CD4-positive, alpha-beta T cell (primary cell): Measurements from ENCODE around the gene PDLIM4. TPM values are rescaled to one million over a fixed set of nuclear protein-coding genes. Genes with fewer than 3 reads are reported as not detected.

Experiments used
- ATAC-seq: fragments of 200-7000 bp; cut with Tn5 transposase; one replicate; pipeline ENCODE4 v1.10.0; 2022; ENCODE audit warnings: mild to moderate bottlenecking; ENCODE audit not compliant: poor library complexity
- CTCF ChIA-PET: fragments of 350-600 bp; sonication (Branson Sonifier 250); formaldehyde crosslinking; loops from one replicate; lab custom pipeline; 2021; ENCODE audit warnings: antibody characterized with exemption, inconsistent platforms; lab: Charles Lee
- POLR2A ChIA-PET: fragments of 350-600 bp; sonication (Branson Sonifier 250); formaldehyde crosslinking; loops from one replicate; lab custom pipeline; 2021; ENCODE audit warnings: antibody characterized with exemption, inconsistent platforms; lab: Charles Lee
- DNase-seq, 14 experiments: peaks; one replicate each; pipeline ENCODE4 v3.0.0-alpha.2; 2013 to 2020; ENCODE audit warnings: mixed read lengths in 2 of 14
- H3K27ac ChIP-seq, 2 donors: one replicate each; pipeline versions ENCODE4 v1.5.1 to v1.7.0; 2013; ENCODE audit warnings: low read length in 2 of 2, low read depth in 1 of 2, mild to moderate bottlenecking in 1 of 2
- H3K27me3 ChIP-seq, 2 experiments: 1 replicate in 1 of 2; 2 replicates in 1 of 2; pipeline versions ENCODE4 v1.6.1 to v1.7.0; 2013; ENCODE audit warnings: low read length in 2 of 2, control low read depth in 1 of 2, mild to moderate bottlenecking in 1 of 2, moderate library complexity in 1 of 2; ENCODE audit not compliant: insufficient read depth in 2 of 2, control insufficient read depth in 1 of 2
- H3K36me3 ChIP-seq: one replicate; pipeline ENCODE4 v1.6.1; 2013; ENCODE audit warnings: low read length, control low read depth; ENCODE audit not compliant: insufficient read depth
- H3K4me1 ChIP-seq: one replicate; pipeline ENCODE4 v1.6.1; 2013; ENCODE audit warnings: low read length, control low read depth; ENCODE audit not compliant: insufficient read depth
- H3K4me3 ChIP-seq: one replicate; pipeline ENCODE4 v1.5.1; 2013; ENCODE audit warnings: mild to moderate bottlenecking, low read length, moderate library complexity
- H3K9me3 ChIP-seq, 2 experiments: 1 replicate in 1 of 2; 2 replicates in 1 of 2; pipeline versions ENCODE4 v1.6.1 to v1.7.0; 2013; ENCODE audit warnings: low read length in 2 of 2, mild to moderate bottlenecking in 2 of 2, control low read depth in 1 of 2, moderate library complexity in 1 of 2; ENCODE audit not compliant: control insufficient read depth in 1 of 2, insufficient read depth in 1 of 2
- H3K27ac Mint-ChIP-seq: one replicate; pipeline ENCODE4 v1.8.0; 2020; ENCODE audit warnings: mixed read lengths
- H3K27me3 Mint-ChIP-seq: one replicate; pipeline ENCODE4 v1.8.0; 2021; ENCODE audit warnings: mixed read lengths
- H3K36me3 Mint-ChIP-seq: one replicate; pipeline ENCODE4 v1.8.0; 2021; ENCODE audit warnings: low read depth, mixed read lengths
- H3K4me1 Mint-ChIP-seq: one replicate; pipeline ENCODE4 v1.8.0; 2021; ENCODE audit warnings: low read depth, mixed read lengths
- H3K4me3 Mint-ChIP-seq: one replicate; pipeline ENCODE4 v1.8.0; 2020; ENCODE audit warnings: mild to moderate bottlenecking, mixed read lengths
- H3K9me3 Mint-ChIP-seq: one replicate; pipeline ENCODE4 v1.8.0; 2020; ENCODE audit warnings: mixed read lengths
- CTCF ChIP-seq: fragments of 200-600 bp; IDR thresholded peaks from one replicate; pipeline ENCODE4 v1.8.0; 2022; ENCODE audit warnings: antibody characterized with exemption, mild to moderate bottlenecking
- intact Hi-C, 2 experiments: fragments of 100-400 bp; cut with DNase I in 1 of 2; cut with micrococcal nuclease in 1 of 2; formaldehyde crosslinking; loops; one replicate each; pipeline versions ENCODE4 v1.15.1 to v1.9.0; 2023 to 2025; cut with DNase I, micrococcal nuclease
- total RNA-seq, 174 experiments: library from RNA in 2 of 174; stranded (reverse) in 2 of 174; gene quantifications; one replicate each; pipeline ENCODE4 v1.2.3 and lab custom pipeline; 2021 to 2026

PDLIM4 gene
- total RNA-seq, 2 experiments from 2014 or later: not detected

- H3K27me3 ChIP-seq: no peaks in the 10 kb centered on the region
- DNase-seq: no peak
- ChIA-PET CTCF (interaction anchor here (1.6 kb wide), 1 partner anchor 20 kb away, joined by 5 read pairs; no protein-coding TSS in a partner anchor), POLR2A (no interaction called here)
- H3K9me3 ChIP-seq: no peaks in the 10 kb centered on the region
- no peak overlapping the region for H3K27ac Mint-ChIP-seq
- H3K4me3 Mint-ChIP-seq: no peak overlapping the region
- no peak for TF ChIP-seq CTCF
- H3K4me1 ChIP-seq: no peaks in the 10 kb centered on the region
- H3K9me3 Mint-ChIP-seq: no peaks in the 10 kb centered on the region
- H3K36me3 ChIP-seq: no peaks in the 10 kb centered on the region
- no peak for ATAC-seq
- intact Hi-C loops: no loop called here
- no peak overlapping the region for H3K27ac ChIP-seq
- no peaks in the 10 kb centered on the region for H3K36me3 Mint-ChIP-seq
- no peak overlapping the region for H3K4me3 ChIP-seq
- no peaks in the 10 kb centered on the region for H3K27me3 Mint-ChIP-seq
- no peaks in the 10 kb centered on the region for H3K4me1 Mint-ChIP-seq
These were observed 39.2 kb upstream of the PDLIM4 start for GRCh38 chr5:132218321-132218720.

GRCh38 chr5:132219289-132219970, 38.1 kb upstream of the PDLIM4 start:
- no peaks in the 10 kb centered on the region for H3K9me3 Mint-ChIP-seq
- H3K27ac ChIP-seq: no peak overlapping the region
- ChIA-PET CTCF (no interaction called here), POLR2A (no interaction called here)
- H3K27ac Mint-ChIP-seq: no peak overlapping the region
- no peak for DNase-seq
- H3K27me3 ChIP-seq: no peaks in the 10 kb centered on the region
- H3K27me3 Mint-ChIP-seq: no peaks in the 10 kb centered on the region
- no peak overlapping the region for H3K4me3 ChIP-seq
- no peaks in the 10 kb centered on the region for H3K36me3 ChIP-seq
- no peaks in the 10 kb centered on the region for H3K4me1 Mint-ChIP-seq
- H3K4me3 Mint-ChIP-seq: no peak overlapping the region
- H3K9me3 ChIP-seq: no peaks in the 10 kb centered on the region
- intact Hi-C loops: no loop called here
- no peaks in the 10 kb centered on the region for H3K36me3 Mint-ChIP-seq
- no peak for ATAC-seq
- TF ChIP-seq CTCF: no peak
- no peaks in the 10 kb centered on the region for H3K4me1 ChIP-seq

GRCh38 chr5:132219981-132220380, 37.5 kb upstream of the PDLIM4 start:
- intact Hi-C loops: no loop called here
- peaks cover under 1% of the 10 kb centered on the region for H3K27me3 Mint-ChIP-seq
- no peak for TF ChIP-seq CTCF
- ChIA-PET CTCF (no interaction called here), POLR2A (no interaction called here)
- H3K27ac ChIP-seq: no peak overlapping the region
- no peaks in the 10 kb centered on the region for H3K4me1 Mint-ChIP-seq
- no peak for ATAC-seq
- H3K36me3 Mint-ChIP-seq: no peaks in the 10 kb centered on the region
- H3K9me3 ChIP-seq: no peaks in the 10 kb centered on the region
- no peak overlapping the region for H3K4me3 Mint-ChIP-seq
- no peaks in the 10 kb centered on the region for H3K4me1 ChIP-seq
- H3K9me3 Mint-ChIP-seq: no peaks in the 10 kb centered on the region
- DNase-seq: no peak
- no peak overlapping the region for H3K27ac Mint-ChIP-seq
- H3K27me3 ChIP-seq: no peaks in the 10 kb centered on the region
- H3K4me3 ChIP-seq: no peak overlapping the region
- no peaks in the 10 kb centered on the region for H3K36me3 ChIP-seq
